Stimulated activated CD4-positive, alpha-beta T cell treated with anti-CD3 and anti-CD28 coated beads, Interleukin-4, amount 100 ng/mL, for 1 hour (primary cell): Measurements from ENCODE around the gene VGLL4.
"Not testable (repeated sequence)": the region's sequence is repeated elsewhere in the genome, so short reads cannot be mapped to it uniquely, and the experiment has no call there.

Source experiments
- DNase-seq: peaks from one replicate; pipeline ENCODE4 v3.0.0-alpha.2; 2020

VGLL4 gene

DNA sequence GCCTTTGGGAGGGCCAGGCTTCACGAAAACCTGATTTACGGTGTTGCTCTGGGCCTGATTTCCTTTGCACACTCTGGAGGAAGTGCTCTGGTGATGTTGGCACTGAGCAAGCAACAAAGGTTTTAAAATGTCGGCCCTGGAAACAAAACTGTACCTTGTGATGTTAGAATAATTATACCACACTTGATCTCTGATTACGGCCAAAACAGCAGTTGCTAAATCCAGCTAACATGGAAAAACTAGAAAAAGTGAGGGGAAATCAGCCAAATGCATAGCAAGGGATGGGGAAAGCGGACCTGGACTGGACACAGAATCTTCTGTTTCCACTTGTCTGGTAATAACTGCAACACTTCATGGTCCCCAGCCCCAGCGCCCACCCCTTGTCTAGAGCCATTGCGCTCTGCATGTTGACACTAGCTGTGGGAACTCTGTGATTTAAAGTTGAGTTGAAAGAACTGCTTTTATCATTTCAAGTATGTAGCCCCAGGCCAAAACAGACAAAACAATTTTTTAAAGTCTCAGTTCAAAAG lies 120.1 kb downstream of the VGLL4 start:
- DNase-seq, result no peak

DNA sequence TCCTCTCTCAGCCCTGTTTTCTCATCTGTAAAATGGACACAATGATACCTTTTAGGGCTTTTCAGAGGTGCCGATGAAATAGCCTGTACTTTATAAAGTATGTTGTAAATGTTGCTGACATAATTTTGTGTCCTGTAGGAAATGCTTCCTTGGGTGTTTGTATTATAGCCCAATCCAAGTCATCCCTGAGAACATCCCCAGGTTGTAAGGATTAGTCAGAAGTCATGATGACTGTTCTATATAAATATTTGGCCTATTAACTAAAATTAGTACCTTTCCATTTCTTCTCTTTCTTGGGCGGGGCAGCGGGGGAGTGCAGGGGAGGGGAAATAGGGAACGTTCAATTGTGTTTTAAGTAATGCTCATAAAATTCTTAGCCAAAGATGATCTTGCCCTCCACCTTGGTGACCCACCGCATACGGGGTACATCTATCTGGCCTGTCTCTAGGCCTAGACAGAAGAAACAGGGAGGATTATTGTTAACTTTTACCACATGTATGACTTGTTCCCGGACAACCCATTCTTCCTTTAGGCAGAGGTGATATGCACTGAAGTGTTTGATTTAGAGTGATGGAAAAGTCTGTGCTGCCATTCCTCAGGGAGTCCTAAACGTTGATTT lies 120.7 kb downstream of the VGLL4 start:
- no peak for DNase-seq

DNA sequence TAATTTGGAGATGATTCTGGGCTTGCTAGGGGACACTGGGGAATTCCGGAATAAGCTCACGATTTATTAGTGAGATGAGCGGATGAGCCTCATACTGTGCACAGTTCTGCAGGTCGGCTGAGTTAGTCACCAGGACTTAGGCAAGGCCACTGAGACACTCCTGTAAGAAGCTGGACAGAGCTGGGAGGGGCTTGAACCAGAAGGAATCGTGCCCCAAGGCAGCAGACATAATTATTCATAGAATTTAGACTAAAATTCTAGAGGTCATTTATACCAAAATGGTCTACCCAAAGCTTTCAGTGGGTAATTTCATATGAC lies 121.4 kb downstream of the VGLL4 start:
- no peak for DNase-seq

DNA sequence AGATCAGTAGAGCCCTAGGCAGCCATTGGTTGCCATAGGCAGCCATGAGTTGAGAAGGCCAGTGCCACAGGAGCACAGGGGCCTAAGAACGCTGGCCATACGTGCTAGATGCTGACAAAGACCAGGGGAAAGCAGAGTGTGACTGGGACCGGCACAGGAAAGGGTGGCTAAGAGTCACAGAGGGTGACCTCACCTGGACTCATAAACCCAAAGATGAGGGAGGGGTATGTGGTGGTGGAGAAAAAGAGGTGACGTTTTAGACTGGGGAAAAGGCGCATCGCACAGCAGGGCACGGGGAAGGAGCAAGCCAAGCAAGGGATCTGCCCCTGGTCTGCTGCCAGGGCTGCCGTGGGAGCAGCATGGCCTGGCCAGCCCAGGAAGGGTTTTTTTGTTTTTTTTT lies 122.5 kb downstream of the VGLL4 start:
- DNase-seq, result no peak

DNA sequence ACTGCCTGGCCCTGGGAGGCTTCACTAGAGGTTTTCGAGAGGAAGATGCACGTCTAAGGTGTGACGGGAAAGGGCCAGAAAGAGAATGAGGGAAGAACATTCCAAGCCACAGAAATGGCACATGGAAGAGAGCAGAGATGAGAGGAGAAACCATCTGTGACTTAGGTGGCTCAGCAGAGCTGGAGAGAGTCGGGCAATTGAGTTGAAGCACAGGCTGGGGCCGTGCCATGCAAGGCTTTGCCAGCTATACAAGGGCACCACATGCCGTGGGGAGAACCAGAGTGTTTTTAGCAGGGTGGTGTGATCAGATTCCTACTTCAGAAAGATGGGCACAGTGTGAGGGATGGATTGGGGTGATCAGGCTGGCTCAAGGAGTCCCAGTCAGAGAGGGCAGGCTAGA lies 126.1 kb downstream of the VGLL4 start:
- no peak for DNase-seq

DNA sequence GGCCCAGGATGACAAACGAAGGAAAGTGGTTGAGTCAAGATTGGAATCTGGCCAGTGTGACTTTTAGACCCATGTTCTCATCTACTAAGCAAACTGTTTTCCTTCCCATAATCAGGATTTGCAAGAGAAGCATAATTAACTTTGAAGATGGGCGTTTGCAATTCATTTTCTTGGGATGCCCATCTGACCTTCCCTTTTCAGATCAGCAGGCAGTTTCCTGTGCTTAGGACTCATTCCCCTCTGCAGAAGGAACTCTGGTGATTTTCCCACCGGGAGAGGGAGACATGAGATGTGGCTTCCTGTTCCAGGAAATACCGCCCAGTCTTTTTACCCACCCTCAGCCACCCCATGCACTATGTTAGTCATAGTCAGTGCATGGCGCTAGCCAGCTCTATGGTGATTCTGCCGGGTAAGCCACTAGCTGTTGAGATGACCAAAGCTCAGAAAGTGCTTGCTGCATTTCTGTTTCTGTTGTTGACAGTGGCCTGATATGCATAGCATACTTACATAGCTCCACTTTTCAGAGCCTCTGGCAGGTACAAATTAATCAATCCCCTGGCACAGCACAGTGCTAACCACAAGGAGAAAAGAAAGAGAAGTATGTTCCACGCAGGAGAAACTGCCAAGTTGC lies 129.4 kb downstream of the VGLL4 start:
- no peak for DNase-seq

DNA sequence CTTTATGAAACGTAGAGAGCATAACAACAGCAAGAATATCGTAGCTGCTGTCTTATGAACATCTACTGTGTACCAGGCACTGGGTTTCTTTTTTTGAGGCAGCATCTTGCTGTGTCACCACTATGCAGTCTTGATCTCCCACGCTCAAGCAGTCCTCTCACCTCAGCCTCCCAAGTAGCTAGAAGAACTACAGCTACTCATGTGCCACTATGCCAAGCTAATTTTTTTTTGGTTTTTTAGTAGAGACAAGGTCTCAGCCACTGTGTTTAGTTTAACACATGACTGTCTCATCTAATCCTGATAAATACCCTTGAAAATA lies 129.9 kb downstream of the VGLL4 start:
- no peak for DNase-seq

DNA sequence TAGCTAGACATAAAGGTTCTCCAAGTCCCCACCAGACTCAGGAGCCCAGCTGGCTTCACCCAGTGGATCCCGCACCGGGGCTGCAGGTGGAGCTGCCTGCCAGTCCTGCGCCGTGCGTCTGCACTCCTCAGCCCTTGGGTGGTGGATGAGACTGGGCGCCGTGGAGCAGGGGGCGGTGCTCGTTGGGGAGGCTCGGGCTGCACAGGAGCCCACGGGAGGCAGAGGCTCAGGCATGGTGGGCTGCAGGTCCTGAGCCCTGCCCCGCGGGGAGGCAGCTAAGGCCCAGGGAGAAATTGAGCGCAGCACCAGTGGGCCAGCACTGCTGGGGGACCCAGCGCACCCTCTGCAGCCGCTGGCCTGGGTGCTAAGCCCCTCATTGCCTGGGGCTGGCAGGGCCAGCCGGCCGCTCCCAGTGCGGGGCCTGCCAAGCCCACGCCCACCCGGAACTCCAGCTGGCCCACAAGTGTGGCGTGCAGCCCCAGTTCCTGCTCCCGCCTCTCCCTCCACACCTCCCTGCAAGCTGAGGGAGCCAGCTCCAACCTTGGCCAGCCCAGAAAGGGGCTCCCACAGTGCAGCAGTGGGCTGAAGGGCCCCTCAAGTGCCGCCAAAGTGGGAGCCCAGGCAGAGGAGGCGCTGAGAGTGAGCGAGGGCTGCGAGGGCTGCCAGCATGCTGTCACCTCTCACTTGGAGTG lies 130.4 kb downstream of the VGLL4 start:
- DNase-seq, result not testable (repeated sequence)

DNA sequence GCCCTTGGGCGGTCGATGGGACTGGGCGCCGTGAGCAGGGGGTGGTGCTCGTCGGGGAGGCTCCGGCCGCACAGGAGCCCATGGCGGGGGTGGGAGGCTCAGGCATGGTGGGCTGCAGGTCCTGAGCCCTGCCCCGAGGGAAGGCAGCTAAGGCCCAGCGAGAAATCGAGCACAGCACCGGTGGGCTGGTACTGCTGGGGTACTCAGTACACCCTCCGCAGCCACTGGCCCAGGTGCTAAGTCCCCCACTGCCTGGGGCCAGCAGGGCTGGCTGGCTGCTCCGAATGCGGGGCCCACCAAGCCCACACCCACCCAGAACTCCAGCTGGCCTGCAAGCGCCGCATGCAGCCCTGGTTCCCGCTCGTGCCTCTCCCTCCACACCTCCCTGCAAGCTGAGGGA lies 132.1 kb downstream of the VGLL4 start:
- not testable (repeated sequence) for DNase-seq

DNA sequence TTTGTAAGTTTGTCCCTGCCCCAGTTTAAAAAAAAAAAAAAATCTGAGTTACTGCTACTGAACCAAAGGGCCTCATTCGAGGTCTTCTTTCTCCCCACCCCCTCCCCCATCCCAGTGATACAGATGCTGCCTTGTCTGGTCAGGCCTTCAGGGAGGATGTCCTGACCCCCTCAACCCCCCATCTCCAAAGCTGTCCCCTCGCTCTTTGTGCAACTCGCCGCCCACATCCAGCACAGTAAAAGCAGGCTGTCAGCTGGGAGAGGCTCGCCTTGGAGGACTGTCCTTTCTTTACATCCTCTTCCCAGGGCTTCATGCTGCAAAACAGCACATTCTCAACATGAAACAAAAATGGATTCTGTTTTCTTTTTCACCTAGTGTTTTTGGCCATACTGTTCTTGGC lies 133.4 kb downstream of the VGLL4 start:
- DNase-seq, result no peak

DNA sequence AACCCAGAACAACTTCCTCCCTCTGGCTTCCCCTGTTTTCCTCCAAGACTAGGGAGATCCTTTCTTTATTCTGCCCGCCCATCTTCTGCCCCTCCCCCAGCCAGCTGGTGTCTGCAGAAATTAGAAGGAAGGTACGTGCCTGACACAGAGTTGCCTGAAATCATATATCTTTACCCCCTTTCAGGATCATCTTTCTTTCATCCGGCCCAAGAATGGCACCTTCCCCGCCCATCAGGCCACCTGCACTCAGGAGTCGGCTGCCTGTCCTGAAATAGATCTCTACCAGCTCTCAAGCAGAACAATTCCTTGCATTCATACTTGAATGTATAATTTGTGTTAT lies 133.7 kb downstream of the VGLL4 start:
- DNase-seq, result no peak

DNA sequence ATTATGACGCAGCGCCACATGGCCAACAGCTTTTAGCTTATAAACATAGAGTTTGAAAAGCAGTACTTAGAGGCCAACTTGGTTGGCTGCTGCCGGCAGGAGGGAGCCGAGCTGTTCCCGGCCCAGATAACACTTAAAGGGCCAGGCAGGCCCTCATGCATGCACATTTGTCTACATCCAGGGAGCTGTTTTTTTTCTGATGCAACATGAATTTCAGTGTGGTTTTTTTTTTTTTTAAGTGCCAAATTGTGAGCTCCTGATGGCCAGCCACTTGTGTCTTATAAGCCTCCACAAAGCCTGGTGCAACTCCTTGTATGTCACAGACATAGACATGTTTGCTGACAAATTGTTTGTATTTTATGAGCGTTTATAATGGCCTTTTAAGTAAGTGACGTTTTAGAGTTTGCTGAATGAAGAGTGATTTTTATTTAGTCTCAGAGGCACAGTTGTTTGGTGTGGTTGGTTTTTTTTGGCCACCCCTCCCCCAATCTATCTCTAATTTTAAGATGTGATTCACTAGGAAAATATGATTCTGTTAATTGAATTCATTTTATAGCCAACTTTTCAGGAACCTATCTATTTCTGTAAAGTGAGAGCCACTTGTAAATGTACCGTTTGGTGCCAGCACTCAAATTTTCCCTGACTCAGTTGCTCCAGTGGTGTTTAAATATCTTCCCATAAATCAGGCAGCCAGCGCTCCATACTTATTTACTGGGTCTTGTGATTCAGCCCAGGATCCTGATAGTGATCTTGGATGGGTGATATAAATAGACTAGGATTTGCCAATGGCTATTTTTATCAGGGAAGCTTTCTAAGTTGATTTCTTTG lies 134.3 kb downstream of the VGLL4 start:
- no peak for DNase-seq

DNA sequence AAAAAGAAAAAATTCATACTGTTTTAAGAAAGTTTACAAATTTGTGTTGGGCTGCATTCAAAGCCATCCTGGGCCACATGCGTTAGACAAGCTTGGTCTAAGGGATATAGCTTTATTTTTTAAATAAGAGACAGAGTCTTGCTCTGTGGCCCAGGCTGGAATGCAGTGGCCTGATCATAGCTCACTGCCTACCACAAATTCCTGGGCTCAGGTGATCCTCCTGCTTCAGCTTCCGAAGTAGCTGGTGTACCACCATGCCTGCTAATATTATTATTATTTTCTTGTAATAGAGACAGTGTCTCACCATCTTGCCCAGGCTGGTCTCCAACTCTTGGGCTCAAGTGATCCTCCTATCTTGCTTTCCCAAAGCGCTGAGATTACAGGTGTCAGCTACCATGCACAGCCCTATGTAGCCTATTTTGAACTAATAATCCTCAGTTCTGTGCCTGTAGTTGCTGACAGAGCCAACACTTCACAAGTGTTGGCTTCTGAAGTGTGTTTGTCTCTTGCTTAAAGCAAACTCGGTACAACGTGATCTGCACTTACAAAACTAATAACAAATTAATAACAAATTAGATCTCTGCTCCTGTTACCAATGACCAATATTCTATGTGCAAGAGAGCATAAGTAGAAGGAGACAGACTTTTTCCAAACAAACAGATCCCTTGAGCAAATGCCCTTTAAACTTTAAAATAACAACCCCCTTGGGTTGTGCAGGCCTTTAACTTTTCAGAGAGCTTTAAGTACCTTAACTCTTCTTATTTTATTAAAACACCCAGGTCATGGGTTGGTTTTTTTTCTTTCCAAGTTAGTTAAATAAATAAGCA lies 135.2 kb downstream of the VGLL4 start:
- no peak for DNase-seq

DNA sequence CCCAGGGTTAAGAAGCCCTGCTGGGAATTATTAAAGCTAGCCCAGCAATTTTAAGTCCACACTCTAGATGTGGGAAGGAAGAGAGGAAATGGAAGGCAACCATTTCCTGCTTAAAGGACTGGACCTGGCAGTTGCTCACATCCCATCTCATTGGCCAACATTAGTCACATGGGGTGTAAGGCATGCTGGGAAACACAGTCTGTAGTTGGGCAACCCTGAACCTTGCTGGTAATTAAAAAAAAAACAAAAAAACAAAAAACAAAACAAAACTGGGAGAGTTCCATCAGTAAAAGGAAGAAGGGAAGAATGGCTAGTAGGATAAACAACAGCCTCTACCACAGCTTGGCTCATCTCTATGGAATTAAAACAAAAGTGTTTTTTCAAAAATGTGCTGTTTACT lies 136.0 kb downstream of the VGLL4 start:
- DNase-seq, result no peak
